Trophoblast cell (in vitro differentiated cells and primary cell): ENCODE data around the gene ITGBL1.

Experiments
- DNase-seq, 2 donors: peaks; one replicate each; pipeline ENCODE4 v3.0.0-alpha.2; 2016
- H2AFZ ChIP-seq: 2 replicates; pipeline ENCODE4 v1.6.1; 2013; ENCODE audit warnings: low read length, moderate library complexity, mild to moderate bottlenecking; ENCODE audit not compliant: insufficient read depth, poor library complexity
- H2AK5ac ChIP-seq: 2 replicates; pipeline ENCODE4 v1.6.1; 2013; ENCODE audit warnings: mild to moderate bottlenecking, low read length
- H2BK120ac ChIP-seq: 2 replicates; pipeline ENCODE4 v1.6.1; 2013; ENCODE audit warnings: low read length, mild to moderate bottlenecking, moderate library complexity; ENCODE audit not compliant: insufficient read depth, poor library complexity
- H2BK12ac ChIP-seq: 2 replicates; pipeline ENCODE4 v1.6.1; 2013; ENCODE audit warnings: mild to moderate bottlenecking, low read length, moderate library complexity
- H2BK5ac ChIP-seq: 2 replicates; pipeline ENCODE4 v1.6.1; 2013; ENCODE audit warnings: low read length, low read depth, moderate library complexity, mild to moderate bottlenecking; ENCODE audit not compliant: poor library complexity
- H3K14ac ChIP-seq: 2 replicates; pipeline ENCODE4 v1.6.1; 2013; ENCODE audit warnings: mild to moderate bottlenecking, low read length
- H3K18ac ChIP-seq: 2 replicates; pipeline ENCODE4 v1.6.1; 2013; ENCODE audit warnings: mild to moderate bottlenecking, low read length
- H3K23ac ChIP-seq: 2 replicates; pipeline ENCODE4 v1.6.1; 2013; ENCODE audit warnings: low read length
- H3K27ac ChIP-seq: 2 replicates; pipeline ENCODE4 v1.5.1; 2013; ENCODE audit warnings: low read depth, mild to moderate bottlenecking, inconsistent platforms, low read length, moderate library complexity
- H3K27me3 ChIP-seq: 2 replicates; pipeline ENCODE4 v1.6.1; 2013; ENCODE audit warnings: inconsistent platforms, mild to moderate bottlenecking, low read length, moderate library complexity; ENCODE audit not compliant: insufficient read depth
- H3K36me3 ChIP-seq, 2 experiments: 1 replicate in 1 of 2; 2 replicates in 1 of 2; pipeline ENCODE4 v1.6.1; 2013; ENCODE audit warnings: low read length in 2 of 2, mild to moderate bottlenecking in 2 of 2, moderate library complexity in 1 of 2; ENCODE audit not compliant: insufficient read depth in 2 of 2, control insufficient read depth in 1 of 2
- H3K4ac ChIP-seq: 2 replicates; pipeline ENCODE4 v1.6.1; 2013; ENCODE audit warnings: low read depth, mild to moderate bottlenecking, low read length, moderate library complexity
- H3K4me1 ChIP-seq, 2 experiments: 1 replicate in 1 of 2; 2 replicates in 1 of 2; pipeline ENCODE4 v1.6.1; 2013; ENCODE audit warnings: low read length in 2 of 2, mild to moderate bottlenecking in 2 of 2, moderate library complexity in 1 of 2; ENCODE audit not compliant: insufficient read depth in 2 of 2, control insufficient read depth in 1 of 2
- H3K4me2 ChIP-seq: 2 replicates; pipeline ENCODE4 v1.6.1; 2013; ENCODE audit warnings: inconsistent platforms, mild to moderate bottlenecking, low read length, moderate library complexity
- H3K4me3 ChIP-seq: 2 replicates; pipeline ENCODE4 v1.5.1; 2013; ENCODE audit warnings: mild to moderate bottlenecking, low read depth, low read length, inconsistent platforms
- H3K79me1 ChIP-seq: one replicate; pipeline ENCODE4 v1.6.1; 2013; ENCODE audit warnings: low read length
- H3K79me2 ChIP-seq: 2 replicates; pipeline ENCODE4 v1.6.1; 2013; ENCODE audit warnings: low read length, mild to moderate bottlenecking; ENCODE audit not compliant: control insufficient read depth, insufficient read depth, poor library complexity
- H3K9ac ChIP-seq: 2 replicates; pipeline ENCODE4 v1.6.1; 2013; ENCODE audit warnings: mild to moderate bottlenecking, low read length
- H3K9me3 ChIP-seq: 2 replicates; pipeline ENCODE4 v1.6.1; 2013; ENCODE audit warnings: low read depth, mild to moderate bottlenecking, control low read depth, inconsistent platforms, low read length; ENCODE audit not compliant: insufficient read depth
- H4K12ac ChIP-seq: 2 replicates; pipeline ENCODE4 v1.6.1; 2013; ENCODE audit warnings: low read depth, mild to moderate bottlenecking, low read length, moderate library complexity
- H4K8ac ChIP-seq: 2 replicates; pipeline ENCODE4 v1.6.1; 2013; ENCODE audit warnings: low read depth, mild to moderate bottlenecking, low read length, moderate library complexity
- H4K91ac ChIP-seq: one replicate; pipeline ENCODE4 v1.6.1; 2013; ENCODE audit warnings: low read depth, mild to moderate bottlenecking, low read length, moderate library complexity
- WGBS: extraction: QIAGEN DNeasy Blood & Tissue Kit; methylation state at CpG from one replicate; pipeline ENCODE4 v1.1.7; 2013; ENCODE audit warnings: missing lambda C conversion rate; ENCODE audit not compliant: insufficient read length, insufficient coverage; ENCODE audit errors: extremely low coverage; 5-methylcytosine and 5-hydroxymethylcytosine counted together

Gene ITGBL1

DNA sequence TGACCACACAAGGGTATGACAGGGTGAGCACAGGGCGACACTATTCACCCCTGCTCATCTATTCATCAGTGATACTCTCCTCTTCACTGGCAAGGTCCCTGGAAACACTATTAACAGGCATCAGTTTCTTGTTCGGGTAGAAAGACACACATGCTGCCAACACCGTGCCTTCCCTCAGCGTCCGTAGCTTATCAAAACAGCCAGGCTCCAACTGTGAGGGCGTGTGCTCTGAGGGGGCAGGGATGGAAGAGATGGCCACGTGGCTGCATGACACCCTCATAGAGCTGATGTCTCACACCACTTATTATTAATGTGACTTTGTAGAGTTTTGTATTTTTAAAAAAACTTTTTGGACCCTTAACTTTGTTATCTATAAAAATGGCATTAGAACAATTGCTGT is 160.3 kb downstream of the ITGBL1 start:
- H2BK5ac ChIP-seq: no peak overlapping the region
- H4K91ac ChIP-seq: no peak overlapping the region
- H3K4me2 ChIP-seq: no peak overlapping the region
- no CpG with 5 or more reads among the region's 7 CpGs for WGBS
- no peaks in the 10 kb centered on the region for H3K4me1 ChIP-seq
- no peaks in the 10 kb centered on the region for H3K9me3 ChIP-seq
- no peak for DNase-seq
- H3K4me3 ChIP-seq: no peak overlapping the region
- H3K23ac ChIP-seq: no peak overlapping the region
- H4K12ac ChIP-seq: no peak overlapping the region
- H4K8ac ChIP-seq: no peak overlapping the region
- H3K27ac ChIP-seq: no peak overlapping the region
- H3K27me3 ChIP-seq: no peaks in the 10 kb centered on the region
- H3K79me2 ChIP-seq: no peaks in the 10 kb centered on the region
- H3K14ac ChIP-seq: no peak overlapping the region
- no peaks in the 10 kb centered on the region for H3K36me3 ChIP-seq
- H3K4ac ChIP-seq: no peak overlapping the region
- H3K9ac ChIP-seq: no peak overlapping the region
- H2AFZ ChIP-seq: no peak overlapping the region
- no peak overlapping the region for H2BK12ac ChIP-seq
- no peak overlapping the region for H2BK120ac ChIP-seq
- H3K18ac ChIP-seq: no peak overlapping the region
- no peak overlapping the region for H2AK5ac ChIP-seq
- H3K79me1 ChIP-seq: no peaks in the 10 kb centered on the region

GRCh38 chr13:101614491-101614890 is 162.0 kb downstream of the ITGBL1 start:
- no peaks in the 10 kb centered on the region for H3K79me1 ChIP-seq
- H3K23ac ChIP-seq: no peak overlapping the region
- H4K91ac ChIP-seq: no peak overlapping the region
- no peak overlapping the region for H4K12ac ChIP-seq
- no peak overlapping the region for H3K4ac ChIP-seq
- no peaks in the 10 kb centered on the region for H3K27me3 ChIP-seq
- no peak overlapping the region for H2AFZ ChIP-seq
- no peak overlapping the region for H3K4me2 ChIP-seq
- H2BK5ac ChIP-seq: no peak overlapping the region
- no peak overlapping the region for H3K9ac ChIP-seq
- no peak overlapping the region for H2BK12ac ChIP-seq
- H2BK120ac ChIP-seq: no peak overlapping the region
- H3K27ac ChIP-seq: no peak overlapping the region
- WGBS: no CpG with 5 or more reads among the region's 8 CpGs
- no peak for DNase-seq
- H3K79me2 ChIP-seq: no peaks in the 10 kb centered on the region
- no peak overlapping the region for H3K4me3 ChIP-seq
- H3K4me1 ChIP-seq: no peaks in the 10 kb centered on the region
- no peaks in the 10 kb centered on the region for H3K36me3 ChIP-seq
- no peak overlapping the region for H3K18ac ChIP-seq
- H3K14ac ChIP-seq: no peak overlapping the region
- H2AK5ac ChIP-seq: no peak overlapping the region
- no peaks in the 10 kb centered on the region for H3K9me3 ChIP-seq
- no peak overlapping the region for H4K8ac ChIP-seq

DNA sequence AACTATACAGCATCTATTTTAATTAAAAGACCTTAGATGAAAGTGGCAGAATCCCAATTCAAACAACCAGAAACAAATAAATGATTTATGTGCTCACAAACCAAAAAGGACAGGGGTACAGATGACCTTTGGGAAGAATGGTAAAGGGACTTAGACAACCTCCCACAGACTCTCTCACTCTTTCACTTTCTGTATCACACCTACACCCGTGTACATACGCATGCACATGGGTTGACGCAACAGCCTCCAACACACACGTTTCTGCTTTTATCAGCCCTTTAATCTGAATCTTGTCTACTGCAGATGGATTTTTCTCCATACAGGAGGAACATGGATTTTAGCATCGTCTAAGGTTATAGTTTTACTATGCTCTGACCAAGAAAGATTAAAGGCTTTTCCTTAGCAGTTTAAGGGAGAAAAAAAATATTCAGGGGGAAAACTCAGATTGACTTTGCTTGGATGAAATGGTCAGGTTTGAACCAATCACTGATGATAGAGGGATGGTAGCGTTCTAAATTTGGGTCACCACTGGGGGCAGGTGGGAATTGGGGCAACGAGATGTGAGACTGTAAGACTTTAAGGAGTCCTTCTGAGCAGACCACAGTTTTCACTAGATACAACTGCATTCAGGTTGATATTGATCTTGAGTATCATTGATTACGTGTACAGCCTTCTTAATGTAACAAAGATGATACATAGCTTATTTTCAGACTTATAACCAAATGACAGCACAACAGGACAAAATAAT is 166.1 kb downstream of the ITGBL1 start:
- Histone ChIP-seq H3K36me3 (no peaks in the 10 kb centered on the region), H4K12ac (no peak overlapping the region), H2BK12ac (no peak overlapping the region), H3K4ac (no peak overlapping the region), H3K18ac (no peak overlapping the region), H3K4me2 (no peak overlapping the region), H3K9ac (no peak overlapping the region), H3K4me1 (no peaks in the 10 kb centered on the region), H2BK5ac (no peak overlapping the region), H4K8ac (no peak overlapping the region), H3K27ac (no peak overlapping the region), H2BK120ac (no peak overlapping the region), H2AFZ (no peak overlapping the region), H3K14ac (no peak overlapping the region), H3K27me3 (no peaks in the 10 kb centered on the region), H4K91ac (no peak overlapping the region), H3K9me3 (no peaks in the 10 kb centered on the region), H3K79me1 (no peaks in the 10 kb centered on the region), H3K79me2 (no peaks in the 10 kb centered on the region), H3K4me3 (no peak overlapping the region), H2AK5ac (no peak overlapping the region), H3K23ac (no peak overlapping the region)
- no CpG with 5 or more reads among the region's 8 CpGs for WGBS
- DNase-seq: no peak

DNA sequence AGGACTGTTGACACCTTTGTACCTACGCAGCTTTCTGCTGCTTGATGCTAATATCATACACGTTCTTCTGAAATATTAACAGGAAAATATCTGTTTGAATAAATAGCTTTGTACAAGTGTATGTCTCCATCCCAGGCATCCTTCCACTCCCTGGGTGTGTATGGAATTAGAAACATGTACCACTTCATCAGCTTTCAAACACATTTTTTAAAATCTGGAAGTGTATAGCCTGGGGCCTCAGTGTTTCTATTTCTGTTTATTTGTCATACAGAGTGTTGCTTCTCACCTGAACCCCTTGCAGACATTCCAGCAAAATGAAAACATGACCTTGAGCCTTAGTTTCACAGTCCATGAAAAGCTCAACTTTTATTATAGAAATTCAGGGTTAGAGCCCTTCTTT is 168.6 kb downstream of the ITGBL1 start:
- Histone ChIP-seq H3K4ac (no peak overlapping the region), H3K9ac (no peak overlapping the region), H3K79me2 (no peaks in the 10 kb centered on the region), H4K8ac (no peak overlapping the region), H3K36me3 (no peaks in the 10 kb centered on the region), H2BK5ac (no peak overlapping the region), H3K4me3 (no peak overlapping the region), H2AK5ac (no peak overlapping the region), H3K4me2 (no peak overlapping the region), H2BK12ac (no peak overlapping the region), H3K9me3 (no peaks in the 10 kb centered on the region), H3K18ac (no peak overlapping the region), H3K79me1 (no peaks in the 10 kb centered on the region), H4K91ac (no peak overlapping the region), H3K4me1 (no peaks in the 10 kb centered on the region), H3K27ac (no peak overlapping the region), H4K12ac (no peak overlapping the region), H2AFZ (no peak overlapping the region), H3K27me3 (no peaks in the 10 kb centered on the region), H3K14ac (no peak overlapping the region), H2BK120ac (no peak overlapping the region), H3K23ac (no peak overlapping the region)
- DNase-seq: peak; percentile 47 to 79
- no CpG with 5 or more reads among the region's 2 CpGs for WGBS
